IMR-90 (cell line): Measurements from ENCODE around the gene NEXMIF. TPM values are rescaled to one million over a fixed set of nuclear protein-coding genes. Genes with fewer than 3 reads are reported as not detected.

Source experiments
- microRNA-seq, 2 experiments: library from miRNA; stranded (forward) in 1 of 2; unstranded in 1 of 2; fragments of 10-50 nt in 1 of 2; fragments of <30 nt in 1 of 2; gene quantifications in 1 of 2; microRNA quantifications in 1 of 2; one replicate each; pipeline versions ENCODE3 to v1.1.0; 2013 to 2020; ENCODE audit not compliant: insufficient read depth in 1 of 2, insufficient read length in 1 of 2, unreplicated experiment in 1 of 2
- polyA plus RNA-seq, 3 experiments: library from polyadenylated mRNA; depleted of rRNA; stranded (reverse); fragments of >200 nt; gene quantifications; 2 replicates each; pipeline ENCODE4 v1.2.3, GENCODE V29; 2012; ENCODE audit warnings: low replicate concordance in 1 of 3
- small RNA-seq, 5 experiments: library from RNA; depleted of rRNA; stranded (forward); fragments of <200 nt; gene quantifications; one replicate each; pipeline ENCODE3, GENCODE V24; 2012
- total RNA-seq: library from RNA; depleted of rRNA; stranded (reverse); fragments of >200 nt; gene quantifications from 2 replicates; pipeline ENCODE4 v1.2.3, GENCODE V29; 2012; rRNA removed

NEXMIF gene
- total and polyA plus RNA-seq, 2 of the 4 experiments (the other 2 are of a cell fraction), result not detected

Small RNAs within 50 kb of the gene (microRNA-seq; reads per million reads assigned to microRNA genes)
- gene AL139395.1 (ENCODE audit: insufficient read depth, insufficient read length), result not detected

Small RNAs within 50 kb of the gene (small RNA-seq; reads per million reads assigned to genes)
- gene AL139395.1, result 0 reads per million in 5 experiments

Other genes with a start within 250 kb of the NEXMIF start
- 15.8 and 17.5 TPM in 2 replicates for gene ABCB7, start 230.8 kb upstream of the NEXMIF start, total RNA-seq
- 7.8 and 9.3 TPM in 2 replicates for gene ABCB7, start 230.8 kb upstream of the NEXMIF start, polyA plus RNA-seq (2012; rRNA removed)